Ectodermal cell (in vitro differentiated cells): Measurements from ENCODE around the gene SLC1A4.
"Not testable (repeated sequence)": the region's sequence is repeated elsewhere in the genome, so short reads cannot be mapped to it uniquely, and the experiment has no call there.

Experiments
- H3K27ac ChIP-seq: 2 replicates; pipeline ENCODE4 v1.7.0; 2013; ENCODE audit warnings: mild to moderate bottlenecking, low read depth, low read length; ENCODE audit not compliant: insufficient read depth, poor library complexity, severe bottlenecking
- H3K27me3 ChIP-seq: 2 replicates; pipeline ENCODE4 v1.7.0; 2013; ENCODE audit warnings: mild to moderate bottlenecking, low read length; ENCODE audit not compliant: insufficient read depth, control insufficient read depth, poor library complexity, severe bottlenecking
- H3K36me3 ChIP-seq: one replicate; pipeline ENCODE4 v1.7.0; 2013; ENCODE audit warnings: low read length; ENCODE audit not compliant: control insufficient read depth, insufficient read depth
- H3K4me1 ChIP-seq: one replicate; pipeline ENCODE4 v1.7.0; 2013; ENCODE audit warnings: low read length; ENCODE audit not compliant: control insufficient read depth, insufficient read depth
- H3K4me3 ChIP-seq: 2 replicates; pipeline ENCODE4 v1.7.0; 2013; ENCODE audit warnings: low read depth, low read length, control low read depth; ENCODE audit not compliant: insufficient read depth
- H3K9me3 ChIP-seq: 2 replicates; pipeline ENCODE4 v1.7.0; 2013; ENCODE audit warnings: mild to moderate bottlenecking, low read length, moderate library complexity; ENCODE audit not compliant: control insufficient read depth
- WGBS, 2 experiments: methylation state at CpG; one replicate each; pipeline ENCODE4 v1.1.7; 2013; ENCODE audit warnings: missing lambda C conversion rate in 2 of 2; 5-methylcytosine and 5-hydroxymethylcytosine counted together

SLC1A4 gene

DNA sequence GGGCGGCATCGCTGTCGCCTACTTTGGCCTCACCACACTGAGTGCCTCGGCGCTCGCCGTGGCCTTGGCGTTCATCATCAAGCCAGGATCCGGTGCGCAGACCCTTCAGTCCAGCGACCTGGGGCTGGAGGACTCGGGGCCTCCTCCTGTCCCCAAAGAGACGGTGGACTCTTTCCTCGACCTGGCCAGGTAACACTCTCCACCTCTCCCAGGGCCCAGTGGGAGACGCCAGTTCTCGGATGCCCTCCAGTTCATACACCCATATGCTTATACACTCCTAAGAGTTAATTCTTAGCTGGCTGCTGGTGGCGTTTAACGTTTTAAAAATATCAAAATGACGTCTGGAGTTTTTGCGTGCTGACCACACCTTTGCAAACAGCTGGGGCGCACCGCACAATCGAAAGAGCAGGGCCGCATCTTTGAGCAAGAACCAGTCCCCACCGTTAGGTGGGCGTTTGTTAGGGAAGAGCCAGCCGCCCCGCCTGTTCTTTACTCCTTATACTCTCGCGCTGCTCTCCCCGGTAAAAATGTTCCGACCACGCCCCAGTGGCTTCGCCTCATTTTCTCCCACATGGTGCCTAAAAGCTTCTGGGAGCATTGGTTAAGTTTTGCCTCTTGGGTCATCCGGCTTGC lies 899 bp downstream of the SLC1A4 start:
- Histone ChIP-seq H3K4me1 (peaks cover 5% of the 10 kb centered on the region), H3K9me3 (no peaks in the 10 kb centered on the region), H3K27me3 (peaks cover 38% of the 10 kb centered on the region), H3K4me3 (peak overlapping the region; percentile 46), H3K27ac (no peak overlapping the region), H3K36me3 (no peaks in the 10 kb centered on the region)
- 21 to 24% methylated on average over 35 of the region's 35 CpGs for WGBS, 2 experiments

GRCh38 chr2:64990876-64991275 lies 1.7 kb downstream of the SLC1A4 start:
- Histone ChIP-seq H3K9me3 (no peaks in the 10 kb centered on the region), H3K36me3 (no peaks in the 10 kb centered on the region), H3K27ac (no peak overlapping the region), H3K4me3 (no peak overlapping the region), H3K4me1 (peaks cover 5% of the 10 kb centered on the region), H3K27me3 (peaks cover 38% of the 10 kb centered on the region)
- WGBS, 2 experiments = 89 to 100% methylated on average over 1 of the region's 1 CpG

DNA sequence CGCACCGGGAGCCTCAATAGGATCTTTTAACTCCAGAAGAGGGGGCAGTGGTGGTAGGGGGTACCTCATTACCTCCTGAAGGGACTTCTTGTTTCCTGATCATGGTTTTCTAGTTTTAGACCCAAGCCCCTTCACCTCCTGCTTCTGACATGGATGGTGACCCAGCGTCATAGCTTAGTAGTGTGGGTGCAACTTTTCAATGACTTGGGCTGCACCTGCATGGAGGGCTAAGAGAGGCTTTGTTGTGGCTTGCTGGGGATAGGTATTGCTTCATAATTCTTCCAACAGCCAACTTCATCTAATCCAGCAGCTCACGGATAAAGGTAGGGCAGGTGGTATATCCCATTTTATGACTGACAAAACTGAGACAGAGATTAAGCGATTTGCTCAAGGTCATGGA lies 3.0 kb downstream of the SLC1A4 start:
- H3K4me3 ChIP-seq = no peak overlapping the region
- H3K4me1 ChIP-seq = peaks cover under 1% of the 10 kb centered on the region
- H3K27me3 ChIP-seq = peaks cover 38% of the 10 kb centered on the region
- H3K27ac ChIP-seq = no peak overlapping the region
- no peaks in the 10 kb centered on the region for H3K9me3 ChIP-seq
- WGBS, 2 experiments = 89 to 94% methylated on average over 5 of the region's 5 CpGs
- H3K36me3 ChIP-seq = no peaks in the 10 kb centered on the region

DNA sequence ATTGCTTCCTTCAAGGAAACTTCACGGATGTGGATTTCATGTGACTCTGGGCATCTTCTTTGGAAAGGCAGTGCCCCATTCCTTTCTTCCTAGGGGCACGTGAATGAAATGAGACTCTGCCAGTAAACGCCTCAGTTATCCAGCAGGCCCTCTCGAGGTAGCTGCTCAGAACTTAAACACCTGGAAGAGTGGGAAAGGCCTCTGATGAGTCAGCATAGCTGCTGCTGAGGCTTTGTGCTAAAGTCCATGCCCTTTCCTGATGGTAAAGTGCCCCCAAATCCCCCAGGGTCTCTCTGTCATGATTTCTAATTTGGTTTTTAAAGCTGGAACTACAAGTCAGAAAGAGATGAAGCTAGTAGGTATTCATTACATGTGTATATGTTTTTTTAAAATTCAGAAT lies 3.8 kb downstream of the SLC1A4 start:
- no peak overlapping the region for H3K4me3 ChIP-seq
- no peak overlapping the region for H3K27ac ChIP-seq
- no peaks in the 10 kb centered on the region for H3K9me3 ChIP-seq
- no peaks in the 10 kb centered on the region for H3K4me1 ChIP-seq
- WGBS, 2 experiments = 81 to 83% methylated on average over 4 of the region's 4 CpGs
- H3K27me3 ChIP-seq = peaks cover 38% of the 10 kb centered on the region
- no peaks in the 10 kb centered on the region for H3K36me3 ChIP-seq

DNA sequence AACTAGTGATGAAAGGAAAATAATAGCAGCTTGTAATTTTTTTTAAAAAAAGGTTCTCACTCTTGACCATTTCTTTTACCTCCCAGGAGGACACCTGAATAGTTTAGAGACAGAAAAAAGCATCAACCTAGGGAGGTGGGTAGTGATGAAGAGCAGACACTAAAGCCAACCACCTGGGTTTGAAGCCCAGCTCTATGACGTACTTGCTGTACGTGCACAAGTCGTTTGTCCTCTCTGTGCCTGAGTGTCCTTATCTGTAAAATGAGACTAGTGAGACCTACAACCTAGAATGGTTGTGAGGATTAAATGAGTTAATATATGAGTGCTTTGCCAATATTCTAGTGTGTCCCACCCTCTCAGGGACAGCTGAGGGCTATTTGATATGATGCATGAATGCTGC lies 5.8 kb downstream of the SLC1A4 start:
- H3K4me3 ChIP-seq = no peak overlapping the region
- no peaks in the 10 kb centered on the region for H3K36me3 ChIP-seq
- no peaks in the 10 kb centered on the region for H3K4me1 ChIP-seq
- H3K27me3 ChIP-seq = peaks cover 22% of the 10 kb centered on the region
- no peak overlapping the region for H3K27ac ChIP-seq
- H3K9me3 ChIP-seq = no peaks in the 10 kb centered on the region
- 97% methylated on average over 3 of the region's 3 CpGs for WGBS, 2 experiments

- Histone ChIP-seq H3K27me3 (peaks cover 5% of the 10 kb centered on the region), H3K36me3 (no peaks in the 10 kb centered on the region), H3K27ac (no peak overlapping the region), H3K4me3 (no peak overlapping the region), H3K4me1 (no peaks in the 10 kb centered on the region), H3K9me3 (no peaks in the 10 kb centered on the region)
- 85 to 94% methylated on average over 2 to 3 of the region's 3 CpGs for WGBS, 2 experiments
Measured at GRCh38 chr2:64996871-64997307, 7.7 kb downstream of the SLC1A4 start.

GRCh38 chr2:64998658-64999061 lies 9.5 kb downstream of the SLC1A4 start:
- Histone ChIP-seq H3K4me1 (no peaks in the 10 kb centered on the region), H3K9me3 (no peaks in the 10 kb centered on the region), H3K4me3 (no peak overlapping the region), H3K36me3 (no peaks in the 10 kb centered on the region), H3K27me3 (no peaks in the 10 kb centered on the region), H3K27ac (no peak overlapping the region)
- WGBS, 2 experiments = 91 to 92% methylated on average over 2 of the region's 2 CpGs

- H3K9me3 ChIP-seq = no peaks in the 10 kb centered on the region
- H3K36me3 ChIP-seq = no peaks in the 10 kb centered on the region
- no peaks in the 10 kb centered on the region for H3K4me1 ChIP-seq
- H3K4me3 ChIP-seq = no peak overlapping the region
- no peak overlapping the region for H3K27ac ChIP-seq
- 79 to 83% methylated on average over 2 of the region's 2 CpGs for WGBS, 2 experiments
- no peaks in the 10 kb centered on the region for H3K27me3 ChIP-seq
Measured at GRCh38 chr2:64999754-65000153, 10.6 kb downstream of the SLC1A4 start.

- no peaks in the 10 kb centered on the region for H3K36me3 ChIP-seq
- no peak overlapping the region for H3K4me3 ChIP-seq
- 89 to 100% methylated on average over 3 of the region's 3 CpGs for WGBS, 2 experiments
- no peaks in the 10 kb centered on the region for H3K9me3 ChIP-seq
- H3K27ac ChIP-seq = no peak overlapping the region
- no peaks in the 10 kb centered on the region for H3K4me1 ChIP-seq
- no peaks in the 10 kb centered on the region for H3K27me3 ChIP-seq
Measured at GRCh38 chr2:65000644-65001043, 11.4 kb downstream of the SLC1A4 start.

DNA sequence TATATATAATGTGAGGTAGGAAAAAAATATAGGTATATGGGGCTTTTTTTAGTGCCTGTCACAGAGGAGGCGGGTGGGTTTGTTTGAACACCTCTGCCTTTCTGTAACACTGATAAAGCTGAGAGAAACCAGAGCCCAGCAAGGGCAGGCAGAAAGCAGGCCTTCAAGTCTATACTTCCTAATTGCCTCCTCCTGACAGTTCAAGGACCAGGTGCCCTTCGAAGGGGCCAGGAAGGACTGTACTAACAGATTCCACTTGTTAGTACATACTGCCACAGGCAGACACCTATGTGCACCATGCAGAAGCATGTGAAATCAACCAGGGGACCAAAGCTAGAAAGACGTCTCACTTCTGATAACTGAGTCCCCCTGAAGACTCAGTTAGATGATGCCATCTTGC lies 13.8 kb downstream of the SLC1A4 start:
- Histone ChIP-seq H3K27ac (no peak overlapping the region), H3K4me1 (no peaks in the 10 kb centered on the region), H3K4me3 (no peak overlapping the region), H3K36me3 (no peaks in the 10 kb centered on the region), H3K27me3 (no peaks in the 10 kb centered on the region), H3K9me3 (no peaks in the 10 kb centered on the region)
- WGBS, 2 experiments = 93 to 94% methylated on average over 3 of the region's 3 CpGs

DNA sequence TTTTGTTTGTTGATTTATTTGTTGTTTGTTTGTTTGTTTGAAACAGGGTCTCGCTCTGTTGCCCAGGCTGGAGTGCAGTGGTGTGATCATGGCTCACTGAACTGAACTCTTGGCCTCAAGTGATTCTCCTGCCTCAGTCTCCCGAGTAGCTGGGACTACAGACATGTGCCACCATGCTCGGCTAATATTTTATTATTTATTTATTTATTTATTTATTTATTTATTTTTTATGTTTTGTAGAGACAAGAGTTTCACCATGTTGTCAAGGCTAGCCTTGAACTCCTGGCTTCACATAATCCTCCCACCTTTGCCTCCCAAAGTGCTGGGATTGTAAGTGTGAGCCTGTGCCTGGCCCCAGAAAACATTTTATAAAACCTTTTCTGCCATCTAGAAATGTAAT lies 15.0 kb downstream of the SLC1A4 start:
- not testable (repeated sequence) for H3K27ac ChIP-seq, H3K4me3 ChIP-seq, H3K9me3 ChIP-seq, H3K27me3 ChIP-seq, H3K4me1 ChIP-seq, H3K36me3 ChIP-seq
- WGBS, 2 experiments = 90 to 97% methylated on average over 2 of the region's 3 CpGs
